ENCODE data around the gene LLGL1.

GRCh38 chr17:18252160-18252559 is 26.7 kb downstream of the LLGL1 start:
- no peak for TF ChIP-seq TARDBP (IDR thresholded peaks at IDR 0.05)
- TF ChIP-seq ARNT (IDR thresholded peaks at IDR 0.05) = no peak
- TF ChIP-seq FOXA1 (IDR thresholded peaks at IDR 0.05) = no peak
- TF ChIP-seq SUZ12 (IDR thresholded peaks at IDR 0.05) = no peak
- no peak for TF ChIP-seq HDGF (IDR thresholded peaks at IDR 0.05; ENCODE audit: borderline replicate concordance)
- no peak for TF ChIP-seq ZNF384 (IDR thresholded peaks at IDR 0.05)
- TF ChIP-seq FOXK2 (IDR thresholded peaks at IDR 0.05) = no peak
- no peak for TF ChIP-seq ELF4 (IDR thresholded peaks at IDR 0.05)
- TF ChIP-seq CTBP1 (IDR thresholded peaks at IDR 0.05; ENCODE audit: borderline replicate concordance) = no peak
